Prostate gland (tissue), 2 donors: ENCODE measurements around the gene CTIF. TPM values are rescaled to one million over a fixed set of nuclear protein-coding genes. Genes with fewer than 3 reads are reported as not detected.

Source experiments
- DNase-seq: peaks from one replicate; pipeline ENCODE4 v3.0.0-alpha.2; 2019; ENCODE audit warnings: low spot score
- H3K27ac ChIP-seq, 2 donors: fragments of 200-600 bp; sonication (generic); 2 replicates each; pipeline ENCODE4 v1.5.1; 2017 to 2019
- H3K27me3 ChIP-seq: fragments of 200-600 bp; sonication (generic); replicated peaks from 2 replicates; pipeline ENCODE4 v1.5.1; 2019; ENCODE audit not compliant: insufficient read depth
- H3K36me3 ChIP-seq, 2 donors: fragments of 200-600 bp; sonication (generic); 1 replicate in 1 of 2; 2 replicates in 1 of 2; pipeline versions ENCODE4 v1.5.1 to v1.8.1; 2017 to 2019
- H3K4me1 ChIP-seq: fragments of 200-600 bp; sonication (generic); replicated peaks from 2 replicates; pipeline ENCODE4 v1.5.1; 2019
- H3K4me3 ChIP-seq, 2 donors: fragments of 200-600 bp; sonication (generic); 2 replicates each; pipeline ENCODE4 v1.5.1; 2017 to 2019
- H3K9me3 ChIP-seq: fragments of 200-600 bp; sonication (generic); 2 replicates; pipeline ENCODE4 v1.5.1; 2017
- CTCF ChIP-seq, 4 experiments: fragments of 200-600 bp in 2 of 4; fragments of 450-650 bp in 2 of 4; sonication (generic) in 2 of 4; IDR thresholded peaks; 1 replicate in 3 of 4; 2 replicates in 1 of 4; pipeline ENCODE4 v1.5.1; 2016 to 2019; ENCODE audit warnings: antibody characterized with exemption in 4 of 4, mild to moderate bottlenecking in 2 of 4, moderate library complexity in 2 of 4
- POLR2A ChIP-seq: fragments of 450-650 bp; IDR thresholded peaks from one replicate; pipeline ENCODE4 v1.6.1; 2016; ENCODE audit warnings: antibody characterized with exemption, mild to moderate bottlenecking
- POLR2AphosphoS5 ChIP-seq: sonication (generic); formaldehyde crosslinking; IDR thresholded peaks from one replicate; pipeline ENCODE4 v1.6.1; 2017; ENCODE audit warnings: antibody characterized with exemption
- WGBS: methylation state at CpG from one replicate; pipeline ENCODE4 v1.1.5; 2018; 5-methylcytosine and 5-hydroxymethylcytosine counted together
- intact Hi-C: fragments of 100-400 bp; cut with DNase I; formaldehyde crosslinking; loops from one replicate; pipeline ENCODE4 v1.14.2; 2022
- total RNA-seq, 2 donors: library from RNA; depleted of rRNA; stranded (reverse); fragments of >200 nt; gene quantifications; one replicate each; pipeline ENCODE4 v1.1.0, GENCODE V29; 2016

The CTIF gene
- total RNA-seq, 2 donors from 2014 or later = 8.1 to 57.9 TPM

- intact Hi-C loops = no loop called here
- H3K27ac ChIP-seq = no peak overlapping the region
Observed at GRCh38 chr18:48689548-48689947, 150.7 kb downstream of the CTIF start.

DNA sequence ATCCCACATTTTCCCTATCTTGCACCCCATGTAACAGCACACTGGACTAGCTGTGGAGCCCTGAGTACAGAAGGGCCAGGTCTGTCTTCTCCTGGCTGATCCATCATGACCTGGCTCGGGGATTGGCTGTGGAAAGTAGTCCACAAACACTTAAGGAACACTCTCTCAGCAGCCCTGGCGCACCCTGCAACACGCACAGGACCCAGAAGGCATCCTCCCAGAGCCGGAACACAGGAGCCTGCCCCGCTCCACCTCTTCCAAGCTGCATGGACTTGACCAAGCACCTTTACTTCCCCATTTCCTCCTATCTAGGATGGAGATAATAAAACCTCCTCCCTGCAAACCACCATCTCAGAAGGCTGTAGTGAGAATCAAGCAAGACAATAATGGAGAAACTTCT, 151.7 kb downstream of the CTIF start:
- Histone ChIP-seq H3K27ac (no peak overlapping the region), H3K27me3 (no peaks in the 10 kb centered on the region), H3K4me3 (no peak overlapping the region), H3K4me1 (no peaks in the 10 kb centered on the region), H3K9me3 (no peaks in the 10 kb centered on the region), H3K36me3 (no peaks in the 10 kb centered on the region)
- intact Hi-C loops = no loop called here
- DNase-seq = no peak
- WGBS = 97% methylated on average over 5 of the region's 5 CpGs
- TF ChIP-seq POLR2AphosphoS5 (no peak), CTCF (IDR thresholded peaks at IDR 0.05) (no peak), POLR2A (no peak)

More at GRCh38 chr18:48689548-48689947, 150.7 kb downstream of the CTIF start:
- no peaks in the 10 kb centered on the region for H3K4me1 ChIP-seq
- no peaks in the 10 kb centered on the region for H3K9me3 ChIP-seq
- WGBS = 91% methylated on average over 4 of the region's 4 CpGs
- DNase-seq = no peak
- H3K4me3 ChIP-seq = no peak overlapping the region
- H3K36me3 ChIP-seq = no peaks in the 10 kb centered on the region
- no peaks in the 10 kb centered on the region for H3K27me3 ChIP-seq
- no peak for TF ChIP-seq POLR2A
- TF ChIP-seq POLR2AphosphoS5 = no peak
- TF ChIP-seq CTCF (IDR thresholded peaks at IDR 0.05) = no peak

- Histone ChIP-seq H3K27ac (no peak overlapping the region), H3K4me3 (no peak overlapping the region), H3K9me3 (no peaks in the 10 kb centered on the region), H3K36me3 (no peaks in the 10 kb centered on the region), H3K4me1 (no peaks in the 10 kb centered on the region), H3K27me3 (no peaks in the 10 kb centered on the region)
- DNase-seq = no peak
- 92% methylated on average over 7 of the region's 7 CpGs for WGBS
- intact Hi-C loops = no loop called here
- TF ChIP-seq POLR2A (no peak), CTCF (IDR thresholded peaks at IDR 0.05) (no peak), POLR2AphosphoS5 (no peak)
Observed at GRCh38 chr18:48693006-48693405, 154.2 kb downstream of the CTIF start.

- 97% methylated on average over 8 of the region's 8 CpGs for WGBS
- TF ChIP-seq POLR2AphosphoS5 = no peak
- TF ChIP-seq CTCF (IDR thresholded peaks at IDR 0.05) = no peak
- no peak for TF ChIP-seq POLR2A
- Histone ChIP-seq H3K27ac (no peak overlapping the region), H3K36me3 (no peaks in the 10 kb centered on the region), H3K4me3 (no peak overlapping the region), H3K4me1 (no peaks in the 10 kb centered on the region), H3K27me3 (no peaks in the 10 kb centered on the region), H3K9me3 (no peaks in the 10 kb centered on the region)
- no peak for DNase-seq
- intact Hi-C loops = no loop called here
Observed at GRCh38 chr18:48693625-48694262, 154.9 kb downstream of the CTIF start.

DNA sequence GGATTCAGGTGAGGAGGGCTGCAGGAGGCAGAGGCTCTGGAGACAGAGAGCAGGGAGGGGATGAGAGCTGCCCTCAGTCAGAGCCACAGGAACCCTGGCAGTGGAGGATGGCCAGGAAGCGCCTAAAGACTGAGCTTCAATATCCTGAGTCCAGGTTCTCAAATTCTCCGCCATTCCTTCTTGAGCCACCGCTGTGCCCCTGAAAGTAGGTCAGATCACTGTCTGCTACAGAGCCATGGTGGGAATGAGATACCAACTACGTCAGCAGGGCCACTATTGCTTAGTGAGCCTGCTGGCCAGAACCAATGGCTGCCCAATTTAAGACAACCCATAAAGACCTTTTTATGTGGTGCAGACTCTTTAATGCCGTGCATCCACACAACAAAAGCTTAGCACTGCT, 155.5 kb downstream of the CTIF start:
- DNase-seq = no peak
- intact Hi-C loops = no loop called here
- no peak overlapping the region for H3K4me3 ChIP-seq
- no peak overlapping the region for H3K27ac ChIP-seq
- H3K9me3 ChIP-seq = no peaks in the 10 kb centered on the region
- no peaks in the 10 kb centered on the region for H3K27me3 ChIP-seq
- WGBS = 84% methylated on average over 5 of the region's 5 CpGs
- no peaks in the 10 kb centered on the region for H3K4me1 ChIP-seq
- no peaks in the 10 kb centered on the region for H3K36me3 ChIP-seq
- no peak for TF ChIP-seq POLR2AphosphoS5
- TF ChIP-seq POLR2A = no peak
